HepG2 (cell line): Measurements from ENCODE around the gene MIPEP. TPM values are rescaled to one million over a fixed set of nuclear protein-coding genes. Genes with fewer than 3 reads are reported as not detected.

Experiments
- ATAC-seq: fragments of 200-7000 bp; cut with Tn5 transposase; 3 replicates; pipeline ENCODE4 v1.9.1; 2020; ENCODE audit warnings: mild to moderate bottlenecking, moderate library complexity
- BruUV-seq: library from RNA; stranded (reverse); fragments of 400-500 nt; replicated peaks from 2 replicates; lab custom pipeline; 2021; lab: Mats Ljungman, UMichigan
- CTCF ChIA-PET: fragments of 300-600 bp; formaldehyde crosslinking; extraction: SDS; loops from one replicate; lab custom pipeline; 2021; ENCODE audit warnings: low total read pairs, inconsistent platforms, low intra/inter-chr PET ratio; lab: Yijun Ruan, JAX
- POLR2A ChIA-PET: fragments of 350-600 bp; sonication (Branson Sonifier 250); formaldehyde crosslinking; loops from one replicate; lab custom pipeline; 2020; ENCODE audit warnings: antibody characterized with exemption, inconsistent platforms; lab: Yijun Ruan, JAX
- DNase-seq: peaks from one replicate; pipeline ENCODE4 v3.0.0-alpha.2; 2015; ENCODE audit warnings: low spot score
- FAIRE-seq: peaks from 3 replicates; lab custom pipeline; 2011; peaks lifted over from hg19 to GRCh38; lab: Jason Lieb, UNC
- H2AFZ ChIP-seq: one replicate; pipeline ENCODE4 v1.6.1; 2011; ENCODE audit warnings: low read length, inconsistent platforms
- H3K27ac ChIP-seq: fragments of 300-600 bp; 3 replicates; pipeline ENCODE4 v1.8.0; 2011; ENCODE audit warnings: mixed run types, mild to moderate bottlenecking, mixed read lengths, low read length, inconsistent platforms; ENCODE audit not compliant: insufficient read depth; ENCODE audit errors: extremely low read length
- H3K27me3 ChIP-seq, 2 experiments: fragments of 200-600 bp in 1 of 2; 2 replicates in 1 of 2; 3 replicates in 1 of 2; pipeline versions ENCODE4 v1.6.0 to v1.8.0; 2011; ENCODE audit warnings: low read length in 2 of 2, mild to moderate bottlenecking in 2 of 2, moderate library complexity in 2 of 2, inconsistent platforms in 1 of 2; ENCODE audit not compliant: insufficient read depth in 2 of 2, control insufficient read depth in 1 of 2
- H3K36me3 ChIP-seq, 2 experiments: fragments of 200-600 bp in 1 of 2; replicated peaks in 1 of 2; 2 replicates in 1 of 2; 3 replicates in 1 of 2; pipeline versions ENCODE4 v1.5.1 to v1.8.0; 2011; ENCODE audit warnings: low read length in 2 of 2, inconsistent platforms in 1 of 2; ENCODE audit not compliant: insufficient read depth in 2 of 2, control insufficient read depth in 1 of 2
- H3K4me1 ChIP-seq: 2 replicates; pipeline ENCODE4 v1.5.1; 2012; ENCODE audit warnings: low read length, inconsistent platforms; ENCODE audit not compliant: insufficient read depth
- H3K4me2 ChIP-seq: 2 replicates; pipeline ENCODE4 v1.6.0; 2011; ENCODE audit warnings: low read depth, low read length, inconsistent platforms
- H3K4me3 ChIP-seq, 3 experiments: fragments of 200-600 bp in 1 of 3; sonication (generic), shearing (Covaris generic) in 1 of 3; replicated peaks in 1 of 3; 2 replicates each; pipeline ENCODE4 v1.5.1; 2011 to 2016; ENCODE audit warnings: low read length in 3 of 3, inconsistent platforms in 2 of 3, low read depth in 2 of 3, mild to moderate bottlenecking in 2 of 3, control low read depth in 1 of 3, mixed read lengths in 1 of 3; ENCODE audit not compliant: insufficient read depth in 1 of 3
- H3K79me2 ChIP-seq: one replicate; pipeline ENCODE4 v1.6.1; 2011; ENCODE audit warnings: low read length, inconsistent platforms; ENCODE audit not compliant: insufficient read depth
- H3K9ac ChIP-seq: 2 replicates; pipeline ENCODE4 v1.6.0; 2011; ENCODE audit warnings: mild to moderate bottlenecking, low read depth, low read length, inconsistent platforms; ENCODE audit not compliant: insufficient read depth
- H3K9me3 ChIP-seq: 2 replicates; pipeline ENCODE4 v1.5.1; 2012; ENCODE audit warnings: mild to moderate bottlenecking, low read length
- H4K20me1 ChIP-seq: 2 replicates; pipeline ENCODE4 v1.6.0; 2011; ENCODE audit warnings: inconsistent platforms, mild to moderate bottlenecking, low read length, moderate library complexity; ENCODE audit not compliant: insufficient read depth
- ATM ChIP-seq: fragments of 450-650 bp; IDR thresholded peaks from 2 replicates; pipeline ENCODE4 v1.7.1; 2017; ENCODE audit warnings: mild to moderate bottlenecking, borderline replicate concordance
- CENPBD1 ChIP-seq: sonication (generic); formaldehyde crosslinking; IDR thresholded peaks from 2 replicates; pipeline ENCODE4 v1.8.0; 2022; ENCODE audit warnings: missing genetic modification reagents, low read depth, mild to moderate bottlenecking, borderline replicate concordance
- CREB1 ChIP-seq, 2 experiments: fragments of 450-650 bp in 1 of 2; IDR thresholded peaks; 2 replicates each; pipeline ENCODE4 v1.6.1; 2016 to 2017; ENCODE audit warnings: control low read depth in 1 of 2, mild to moderate bottlenecking in 1 of 2, missing compliant biosample characterization in 1 of 2, missing genetic modification characterization in 1 of 2
- E2F2 ChIP-seq: sonication (generic); formaldehyde crosslinking; IDR thresholded peaks from 2 replicates; pipeline ENCODE4 v1.4.0; 2020; ENCODE audit warnings: missing genetic modification reagents, borderline replicate concordance
- KAT8 ChIP-seq: IDR thresholded peaks from 2 replicates; pipeline ENCODE4 v1.6.1; 2016; ENCODE audit warnings: missing genetic modification reagents, missing compliant biosample characterization
- RFX5 ChIP-seq: IDR thresholded peaks from 2 replicates; pipeline ENCODE4 v1.6.1; 2011; ENCODE audit warnings: low read depth, low read length, improper control_type of control experiment
- SATB2 ChIP-seq: sonication (generic); formaldehyde crosslinking; IDR thresholded peaks from 2 replicates; pipeline ENCODE4 v1.5.0; 2020; ENCODE audit warnings: missing genetic modification reagents
- SETDB1 ChIP-seq: sonication (generic); formaldehyde crosslinking; IDR thresholded peaks from 2 replicates; pipeline ENCODE4 v1.5.1; 2020; ENCODE audit warnings: missing genetic modification reagents, mild to moderate bottlenecking, borderline replicate concordance
- SOX13 ChIP-seq, 3 experiments: fragments of 450-650 bp in 1 of 3; sonication (generic) in 1 of 3; formaldehyde crosslinking in 1 of 3; IDR thresholded peaks in 2 of 3; conservative IDR thresholded peaks in 1 of 3; 2 replicates each; pipeline versions ENCODE4 v1.5.0 to v1.6.1; 2016 to 2020; ENCODE audit warnings: antibody characterized with exemption in 1 of 3, mild to moderate bottlenecking in 1 of 3, missing compliant biosample characterization in 1 of 3, missing genetic modification reagents in 1 of 3, moderate library complexity in 1 of 3
- ZNF224 ChIP-seq: sonication (generic); formaldehyde crosslinking; IDR thresholded peaks from 2 replicates; pipeline ENCODE4 v1.5.0; 2020; ENCODE audit warnings: mild to moderate bottlenecking, missing genetic modification reagents
- ZNF441 ChIP-seq: sonication (generic); formaldehyde crosslinking; IDR thresholded peaks from 2 replicates; pipeline ENCODE4 v1.7.0; 2021; ENCODE audit warnings: missing genetic modification reagents, borderline replicate concordance
- ZNF644 ChIP-seq: IDR thresholded peaks from 2 replicates; pipeline ENCODE4 v1.6.1; 2016; ENCODE audit warnings: low read depth
- ZNF660 ChIP-seq: sonication (generic); formaldehyde crosslinking; IDR thresholded peaks from 2 replicates; pipeline ENCODE4 v1.5.1; 2020; ENCODE audit warnings: mild to moderate bottlenecking, low read depth, missing genetic modification reagents, borderline replicate concordance
- ZNF7 ChIP-seq: IDR thresholded peaks from 2 replicates; pipeline ENCODE4 v1.6.1; 2016; ENCODE audit warnings: missing biosample characterization, missing genetic modification reagents
- WGBS: methylation state at CpG from one replicate; pipeline ENCODE4 v1.1.6; 2017; ENCODE audit warnings: low lambda C conversion rate; 5-methylcytosine and 5-hydroxymethylcytosine counted together
- in situ Hi-C: cut with HindIII; loops from 2 replicates; pipeline ENCODE4 v1.10.0; 2017; ENCODE audit warnings: low pct_unique_long_range_greater_than_20kb; ENCODE audit not compliant: extremely low pct_ligation_motif_present
- intact Hi-C: fragments of 100-400 bp; cut with micrococcal nuclease; formaldehyde crosslinking; loops from one replicate; pipeline ENCODE4 v1.10.0; 2022; ENCODE audit not compliant: unreplicated experiment
- polyA plus RNA-seq, 8 experiments: library from polyadenylated mRNA; depleted of rRNA in 3 of 8; stranded (reverse) in 7 of 8; unstranded in 1 of 8; fragments of >200 nt; fragmentation: Illumina TruSeq in 4 of 8; extraction: Trizol in 4 of 8; gene quantifications; 2 replicates each; pipeline versions ENCODE4 v1.2.1 to v1.2.3, GENCODE V29; 2011 to 2016; ENCODE audit warnings: low read depth in 4 of 8, missing spikeins in 1 of 8, mixed read lengths in 1 of 8; ENCODE audit not compliant: insufficient read depth in 1 of 8
- total RNA-seq, 5 experiments: library from RNA; depleted of rRNA; stranded (reverse); fragments of >200 nt; fragmentation: Illumina TruSeq; extraction: Trizol; gene quantifications; 2 replicates each; pipeline ENCODE4 v1.2.3, GENCODE V29; 2016; ENCODE audit warnings: low read depth in 1 of 5
- TF ChIP-seq, protein P1 (sequence below): sonication (generic); formaldehyde crosslinking; IDR thresholded peaks from 2 replicates; pipeline ENCODE4 v1.5.1; 2020; ENCODE audit warnings: mild to moderate bottlenecking, missing genetic modification reagents, moderate library complexity
- TF ChIP-seq, protein P2 (sequence below): sonication (generic); formaldehyde crosslinking; IDR thresholded peaks from 2 replicates; pipeline ENCODE4 v1.5.0; 2020; ENCODE audit warnings: missing genetic modification reagents

Gene MIPEP
- total and polyA plus RNA-seq, 2 of the 13 experiments (the other 11 are each of a cell fraction or from before 2014, with no cell fraction given) = 9.3 to 24.1 TPM

- no peak for TF ChIP-seq ZNF7
- TF ChIP-seq CREB1 (IDR thresholded peaks at IDR 0.05) = no peak
- no peak for TF ChIP-seq CREB1 (CRISPR knock-in tag; IDR thresholded peaks at IDR 0.05)
- TF ChIP-seq ZNF224 = no peak
- no peak for TF ChIP-seq E2F2 (CRISPR knock-in tag)
- TF ChIP-seq RFX5 = no peak
- no peak for TF ChIP-seq ZNF660 (CRISPR knock-in tag)
- no peak for TF ChIP-seq SATB2 (CRISPR knock-in tag)
- no peak for TF ChIP-seq SOX13 (IDR thresholded peaks at IDR 0.05)
- TF ChIP-seq SOX13 (CRISPR knock-in tag; conservative IDR thresholded peaks at IDR 0.05 in 1 of 2, IDR thresholded peaks at IDR 0.05 in 1 of 2) = no peak
Observed at GRCh38 chr13:23844132-23844531, 45.1 kb downstream of the MIPEP start (continued).

GRCh38 chr13:23843436-23843835, 45.8 kb downstream of the MIPEP start:
- no peak overlapping the region for H3K4me3 ChIP-seq
- TF ChIP-seq KAT8 (CRISPR knock-in tag) (no peak), SETDB1 (no peak), ZNF441 (CRISPR knock-in tag) (no peak), ZNF644 (no peak), ATM (no peak), CENPBD1 (CRISPR knock-in tag) (no peak)
- TF ChIP-seq, protein P1, sequence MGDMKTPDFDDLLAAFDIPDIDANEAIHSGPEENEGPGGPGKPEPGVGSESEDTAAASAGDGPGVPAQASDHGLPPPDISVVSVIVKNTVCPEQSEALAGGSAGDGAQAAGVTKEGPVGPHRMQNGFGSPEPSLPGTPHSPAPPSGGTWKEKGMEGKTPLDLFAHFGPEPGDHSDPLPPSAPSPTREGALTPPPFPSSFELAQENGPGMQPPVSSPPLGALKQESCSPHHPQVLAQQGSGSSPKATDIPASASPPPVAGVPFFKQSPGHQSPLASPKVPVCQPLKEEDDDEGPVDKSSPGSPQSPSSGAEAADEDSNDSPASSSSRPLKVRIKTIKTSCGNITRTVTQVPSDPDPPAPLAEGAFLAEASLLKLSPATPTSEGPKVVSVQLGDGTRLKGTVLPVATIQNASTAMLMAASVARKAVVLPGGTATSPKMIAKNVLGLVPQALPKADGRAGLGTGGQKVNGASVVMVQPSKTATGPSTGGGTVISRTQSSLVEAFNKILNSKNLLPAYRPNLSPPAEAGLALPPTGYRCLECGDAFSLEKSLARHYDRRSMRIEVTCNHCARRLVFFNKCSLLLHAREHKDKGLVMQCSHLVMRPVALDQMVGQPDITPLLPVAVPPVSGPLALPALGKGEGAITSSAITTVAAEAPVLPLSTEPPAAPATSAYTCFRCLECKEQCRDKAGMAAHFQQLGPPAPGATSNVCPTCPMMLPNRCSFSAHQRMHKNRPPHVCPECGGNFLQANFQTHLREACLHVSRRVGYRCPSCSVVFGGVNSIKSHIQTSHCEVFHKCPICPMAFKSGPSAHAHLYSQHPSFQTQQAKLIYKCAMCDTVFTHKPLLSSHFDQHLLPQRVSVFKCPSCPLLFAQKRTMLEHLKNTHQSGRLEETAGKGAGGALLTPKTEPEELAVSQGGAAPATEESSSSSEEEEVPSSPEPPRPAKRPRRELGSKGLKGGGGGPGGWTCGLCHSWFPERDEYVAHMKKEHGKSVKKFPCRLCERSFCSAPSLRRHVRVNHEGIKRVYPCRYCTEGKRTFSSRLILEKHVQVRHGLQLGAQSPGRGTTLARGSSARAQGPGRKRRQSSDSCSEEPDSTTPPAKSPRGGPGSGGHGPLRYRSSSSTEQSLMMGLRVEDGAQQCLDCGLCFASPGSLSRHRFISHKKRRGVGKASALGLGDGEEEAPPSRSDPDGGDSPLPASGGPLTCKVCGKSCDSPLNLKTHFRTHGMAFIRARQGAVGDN (CRISPR knock-in tag) = no peak
- TF ChIP-seq, protein P2, sequence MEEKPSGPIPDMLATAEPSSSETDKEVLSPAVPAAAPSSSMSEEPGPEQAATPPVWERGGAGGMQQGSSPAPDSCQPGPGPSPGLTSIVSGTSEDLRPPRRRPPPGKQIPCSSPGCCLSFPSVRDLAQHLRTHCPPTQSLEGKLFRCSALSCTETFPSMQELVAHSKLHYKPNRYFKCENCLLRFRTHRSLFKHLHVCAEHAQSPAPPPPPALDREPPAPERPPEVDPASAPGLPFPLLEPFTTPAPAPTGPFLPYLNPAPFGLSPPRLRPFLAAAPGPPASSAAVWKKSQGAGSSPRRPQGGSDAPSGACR = no peak

More at GRCh38 chr13:23843436-23843835, 45.8 kb downstream of the MIPEP start:
- Histone ChIP-seq H3K36me3 (peaks cover 0 to 2% of the 10 kb centered on the region in 2 experiments; a peak in 1 of 5 replicates), H2AFZ (no peak overlapping the region), H3K4me1 (no peaks in the 10 kb centered on the region), H3K9me3 (no peaks in the 10 kb centered on the region), H3K27ac (no peak overlapping the region), H3K4me2 (no peak overlapping the region), H3K9ac (no peak overlapping the region), H3K27me3 (no peaks in the 10 kb centered on the region), H3K79me2 (no peaks in the 10 kb centered on the region), H4K20me1 (no peaks in the 10 kb centered on the region)
- WGBS = 40% methylated on average over 1 of the region's 1 CpG
- intact Hi-C loops = no loop called here
- POLR2A ChIA-PET = no interaction called here
- DNase-seq = no peak
- BruUV-seq = no TSS peak
- in situ Hi-C loops = no loop called here
- CTCF ChIA-PET = no interaction called here
- ATAC-seq = no peak
- no peak for FAIRE-seq
